HG03342 (cell line): ENCODE data around the gene KCTD6.

Experiments
- ATAC-seq: cut with Tn5 transposase; IDR thresholded peaks from one replicate; pipeline ENCODE4 v1.9.1; 2021; ENCODE audit warnings: mild to moderate bottlenecking, moderate library complexity; ENCODE audit not compliant: unreplicated experiment

KCTD6 gene

DNA sequence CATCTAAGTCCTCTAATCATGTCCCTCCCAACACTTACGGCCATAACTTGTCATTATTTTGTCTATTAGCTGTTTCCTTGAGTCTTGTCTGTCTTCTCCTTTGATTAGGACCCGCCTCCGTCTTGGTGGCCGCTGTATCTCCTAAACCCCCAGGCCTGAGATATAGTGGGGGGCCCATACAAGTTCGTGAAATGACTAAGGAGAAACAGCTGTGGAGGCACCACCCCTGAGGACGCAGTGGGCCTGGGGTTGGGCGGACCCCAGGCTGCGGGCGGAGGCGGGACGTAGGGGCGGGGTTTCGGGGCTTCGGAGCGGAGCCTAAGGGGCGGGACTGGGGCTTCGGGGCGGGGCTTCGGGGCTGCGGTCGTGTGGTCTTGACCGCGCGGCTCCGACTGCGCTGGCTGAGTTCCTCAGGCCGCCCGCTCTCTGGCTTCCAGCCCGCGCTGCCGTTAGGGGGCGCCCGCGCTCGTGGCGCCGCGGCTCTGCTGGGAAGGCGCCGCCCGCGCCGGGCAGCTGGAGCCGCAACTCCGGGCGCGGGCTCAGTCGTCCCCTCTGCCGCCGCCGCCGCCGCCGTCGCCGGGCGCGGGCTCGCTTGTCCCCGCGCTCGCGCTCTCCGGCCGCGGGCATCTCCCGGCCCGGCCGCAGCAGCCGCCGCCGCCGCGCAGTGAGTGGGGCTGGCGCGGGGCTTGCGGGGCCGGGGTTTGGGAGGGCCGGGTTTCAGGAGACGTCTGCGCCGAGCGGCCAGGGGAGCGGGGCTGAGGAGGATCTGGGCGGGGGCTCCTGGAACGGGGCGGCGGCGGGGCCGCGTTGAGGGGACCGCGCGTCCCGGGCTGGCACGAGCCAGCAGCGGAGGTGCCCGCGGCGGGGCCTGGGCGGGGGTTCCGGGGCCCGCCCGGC lies at the start of gene KCTD6:
TSS of gene KCTD6 (plus strand) at position 591 of the 897 bp plus-strand sequence. CDS start 6,660 bp downstream, outside the sequence.
- ATAC-seq = peak; percentile 95

GRCh38 chr3:58452176-58452575 lies 39.7 kb upstream of the KCTD6 start:
- ATAC-seq = no peak

DNA sequence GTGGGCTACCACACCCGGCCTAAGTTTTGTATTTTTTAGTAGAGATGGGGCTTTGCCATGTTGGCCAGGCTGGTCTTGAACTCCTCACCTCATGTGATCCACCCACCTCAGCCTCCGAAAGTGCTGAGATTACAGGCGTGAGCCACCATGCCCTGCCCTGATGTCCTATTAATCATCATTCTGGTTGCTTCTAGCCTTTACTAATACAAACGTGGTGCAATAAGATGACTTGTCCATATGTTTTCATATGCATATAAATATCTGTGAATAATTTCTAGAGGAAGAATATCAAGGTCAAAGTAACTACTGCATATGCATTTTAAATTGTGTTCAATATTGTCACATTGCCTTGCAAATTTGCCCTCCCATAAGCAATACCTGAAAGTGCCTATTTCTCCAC lies 32.7 kb upstream of the KCTD6 start:
- ATAC-seq = no peak

- ATAC-seq = no peak
Observed at GRCh38 chr3:58462829-58463180, 29.1 kb upstream of the KCTD6 start.

DNA sequence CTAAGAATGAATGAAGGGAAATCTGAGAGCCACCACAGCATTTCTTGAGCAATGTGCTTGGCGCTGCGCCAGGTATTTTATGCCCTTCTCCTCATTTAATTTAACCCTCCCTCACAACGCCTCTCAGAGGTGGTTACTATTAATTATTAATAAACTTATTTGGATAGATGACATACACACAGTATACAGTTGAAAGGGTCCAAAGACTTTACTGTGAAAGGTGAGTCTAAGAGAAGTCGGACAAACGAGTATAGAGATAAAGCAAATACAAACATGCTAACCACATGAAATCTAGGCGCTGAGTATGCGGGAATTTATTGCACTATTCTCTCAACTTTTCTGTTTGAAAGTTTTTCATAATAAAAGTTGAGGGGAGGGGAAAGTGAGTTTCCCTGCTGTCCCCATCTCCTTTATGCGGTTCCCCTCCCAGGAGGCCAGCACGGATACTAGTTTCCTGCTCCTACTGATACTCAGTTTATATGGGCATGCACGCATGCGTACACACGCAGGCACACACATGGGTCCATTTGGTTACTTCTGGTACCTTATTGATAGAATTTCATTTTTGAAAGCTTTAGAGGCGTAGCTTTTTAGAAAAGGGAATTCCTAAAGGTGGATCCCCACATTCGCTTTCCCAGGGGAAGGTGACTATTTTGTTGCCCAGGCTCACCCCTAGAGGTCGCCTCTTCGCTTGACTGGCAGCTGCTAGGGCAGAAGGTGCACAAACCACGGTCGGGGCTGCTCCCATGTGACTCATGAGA lies 28.5 kb upstream of the KCTD6 start:
- peak; percentile 89 for ATAC-seq

DNA sequence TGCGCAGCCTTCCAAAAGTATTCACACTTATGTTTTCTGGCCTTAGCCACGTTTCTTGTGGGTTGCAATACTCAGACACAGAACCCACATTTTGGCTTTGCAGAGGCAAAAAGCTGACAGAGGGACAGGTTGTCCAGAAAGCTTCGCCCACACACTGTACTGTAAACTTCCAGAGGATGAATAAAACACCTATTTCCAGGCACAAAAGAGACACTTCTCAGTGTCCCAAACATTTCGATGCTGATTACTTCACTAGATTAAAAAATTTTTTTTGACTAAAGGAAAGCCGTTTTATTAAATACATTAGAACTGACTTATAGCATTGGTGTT lies 28.0 kb upstream of the KCTD6 start:
- ATAC-seq = no peak

GRCh38 chr3:58464866-58465265 lies 27.0 kb upstream of the KCTD6 start:
- ATAC-seq = no peak

DNA sequence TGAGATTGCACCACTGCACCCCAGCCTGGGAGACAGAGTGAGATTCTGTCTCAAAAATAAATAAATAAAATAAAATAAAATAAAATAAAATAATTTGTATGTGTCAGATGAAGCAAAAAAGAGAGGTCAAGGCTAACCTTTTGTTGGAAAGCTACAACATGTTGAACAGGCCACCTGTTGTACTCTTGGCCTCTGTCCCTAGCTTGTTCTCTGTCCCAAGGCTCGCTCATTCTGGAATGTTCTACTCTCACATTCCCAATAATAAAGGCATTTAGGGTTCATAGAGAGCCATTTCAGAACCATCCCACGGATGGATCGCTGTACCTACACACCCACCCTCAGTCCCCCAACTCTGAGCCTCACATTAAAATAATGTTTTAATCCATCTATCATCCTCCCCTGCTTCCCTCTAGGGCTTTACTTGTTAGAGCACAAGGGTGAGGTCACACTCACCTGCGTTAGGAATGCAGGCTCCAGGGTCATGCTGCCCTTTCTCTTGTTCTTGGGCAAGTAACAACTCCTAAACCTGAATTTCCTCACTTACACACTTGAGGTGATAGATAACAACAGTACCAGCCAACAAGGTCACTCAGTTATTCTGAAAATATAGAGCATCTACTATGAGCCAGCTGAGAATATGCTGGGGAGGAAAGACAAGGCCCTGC lies 24.9 kb upstream of the KCTD6 start:
- ATAC-seq = no peak

DNA sequence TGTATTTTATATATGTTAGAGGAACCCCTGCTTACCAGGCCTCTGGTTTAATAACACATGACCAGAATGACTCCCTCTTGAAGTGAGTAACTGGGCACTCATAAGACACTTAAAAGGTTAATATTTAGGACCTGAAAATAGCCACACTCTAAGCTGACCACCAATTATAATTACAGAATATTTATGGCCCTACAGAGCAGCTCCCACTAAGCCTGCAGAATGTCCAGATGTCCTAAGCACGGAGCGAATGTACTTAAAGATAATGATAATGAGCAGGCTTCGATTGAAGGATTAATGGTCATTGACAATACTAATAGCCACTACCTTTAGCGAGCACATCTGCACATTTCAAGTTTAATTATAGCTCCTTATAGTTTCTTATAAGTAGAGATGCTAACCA lies 22.8 kb upstream of the KCTD6 start:
- ATAC-seq = no peak

DNA sequence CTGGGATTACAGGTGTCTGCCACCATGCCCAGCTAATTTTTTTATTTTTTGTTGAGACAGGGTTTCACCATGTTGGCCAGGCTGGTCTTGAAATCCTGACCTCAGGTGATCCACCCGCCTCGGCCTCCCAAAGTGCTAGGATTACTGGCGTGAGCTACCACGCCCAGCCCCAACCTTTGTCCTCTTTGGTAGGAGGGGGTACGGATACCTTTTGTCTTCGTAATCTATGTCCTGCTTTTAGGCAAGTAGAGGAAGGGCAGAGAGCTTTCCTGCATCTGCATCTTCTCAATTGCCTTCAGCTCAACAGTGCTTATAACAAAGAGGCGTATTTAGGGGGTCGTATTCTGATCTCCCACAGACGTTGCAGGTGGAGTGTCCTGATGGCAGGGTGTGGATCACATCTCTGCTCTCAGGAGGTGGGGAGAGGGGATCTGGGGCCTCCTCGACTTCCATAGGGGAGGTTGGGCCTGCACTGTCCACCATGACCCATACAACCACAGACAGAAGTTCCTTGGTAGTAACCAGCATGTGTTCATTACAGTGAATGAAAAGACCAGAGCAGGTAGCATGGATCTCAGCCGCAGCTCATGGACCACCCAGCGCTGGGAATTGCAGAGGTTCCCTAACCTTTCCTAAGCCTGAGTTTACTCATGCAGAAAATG lies 21.4 kb upstream of the KCTD6 start:
- ATAC-seq = no peak

DNA sequence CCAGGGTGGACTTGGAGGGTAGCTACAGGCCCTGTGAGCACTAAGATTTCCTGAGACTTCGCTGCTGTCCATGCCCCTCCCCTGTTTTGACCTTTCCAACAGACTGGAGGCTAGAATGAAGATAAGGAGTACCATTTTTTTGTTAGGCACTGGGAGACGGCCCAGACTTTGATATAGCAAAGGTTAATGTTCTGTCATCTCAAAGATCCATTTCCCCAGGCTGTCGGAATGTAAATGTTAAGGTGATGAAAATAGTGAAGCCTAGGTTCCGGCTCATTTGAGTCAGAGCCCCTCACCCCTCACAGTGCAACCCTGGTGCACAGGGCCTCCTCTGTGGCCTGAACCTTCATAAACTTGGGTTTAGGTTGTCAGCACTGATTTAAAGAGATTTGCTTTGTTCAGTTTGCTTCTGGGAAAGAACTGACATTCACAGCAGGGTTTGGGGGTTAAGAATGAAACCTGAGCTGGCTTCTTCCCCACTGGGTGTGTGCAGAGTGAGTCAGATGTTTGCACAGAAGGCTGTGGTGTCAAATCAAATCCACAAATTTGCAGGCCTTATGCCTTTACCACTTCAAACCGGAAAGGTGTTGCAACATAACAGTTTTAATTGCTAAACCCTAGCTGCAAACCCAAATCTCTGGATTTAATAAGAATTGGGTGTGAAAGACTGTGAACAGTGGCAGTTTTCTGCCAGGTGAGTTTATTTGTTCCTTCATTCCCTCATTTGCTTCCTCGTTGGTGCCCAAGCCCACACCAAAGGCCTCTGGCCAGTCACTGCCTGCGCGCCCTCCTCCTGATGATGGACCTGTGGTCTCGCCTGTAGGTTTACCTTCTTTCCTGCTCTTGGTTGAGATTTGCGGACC lies 20.6 kb upstream of the KCTD6 start:
- ATAC-seq = no peak

GRCh38 chr3:58473275-58473674 lies 18.6 kb upstream of the KCTD6 start:
- no peak for ATAC-seq

- ATAC-seq = no peak
Observed at GRCh38 chr3:58474348-58474911, 17.5 kb upstream of the KCTD6 start.

- ATAC-seq = no peak
Observed at GRCh38 chr3:58474967-58475578, 16.8 kb upstream of the KCTD6 start.

GRCh38 chr3:58478781-58479180 lies 13.1 kb upstream of the KCTD6 start:
- ATAC-seq = no peak

- no peak for ATAC-seq
Observed at GRCh38 chr3:58480309-58480708, 11.6 kb upstream of the KCTD6 start.

DNA sequence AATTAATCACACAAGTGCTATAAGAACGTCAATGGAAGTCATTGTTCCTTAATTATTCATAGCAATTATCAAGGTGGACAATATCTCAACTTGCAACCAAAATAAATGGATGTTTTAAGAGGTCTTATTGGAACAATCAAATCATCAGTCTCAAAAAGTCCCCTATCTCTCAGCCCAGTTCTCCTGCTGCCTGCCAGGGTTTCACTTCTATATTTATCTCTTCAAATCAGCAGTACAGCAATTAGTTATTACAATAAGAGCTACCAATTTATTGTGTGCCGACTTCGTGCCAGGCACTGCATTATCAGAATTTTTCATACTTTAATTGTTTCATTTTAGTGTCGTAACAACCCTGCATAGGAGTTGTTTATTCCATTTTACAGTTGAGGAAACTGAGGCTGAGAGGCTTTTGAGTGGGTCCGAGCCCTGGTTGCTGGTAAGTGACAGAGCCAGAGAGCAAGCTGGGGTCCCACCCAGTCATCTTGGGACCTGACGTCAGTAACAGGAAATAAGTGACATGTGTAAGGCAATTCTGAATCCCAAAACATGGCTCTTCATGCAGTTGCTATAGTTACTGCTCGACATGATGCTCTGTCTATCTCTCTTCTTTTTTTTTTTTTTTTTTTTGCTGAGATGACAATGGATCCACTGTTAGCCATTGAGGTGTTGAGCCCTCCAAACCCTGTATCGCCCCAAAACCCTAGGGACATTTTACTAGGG lies 8.8 kb upstream of the KCTD6 start:
- ATAC-seq = no peak

DNA sequence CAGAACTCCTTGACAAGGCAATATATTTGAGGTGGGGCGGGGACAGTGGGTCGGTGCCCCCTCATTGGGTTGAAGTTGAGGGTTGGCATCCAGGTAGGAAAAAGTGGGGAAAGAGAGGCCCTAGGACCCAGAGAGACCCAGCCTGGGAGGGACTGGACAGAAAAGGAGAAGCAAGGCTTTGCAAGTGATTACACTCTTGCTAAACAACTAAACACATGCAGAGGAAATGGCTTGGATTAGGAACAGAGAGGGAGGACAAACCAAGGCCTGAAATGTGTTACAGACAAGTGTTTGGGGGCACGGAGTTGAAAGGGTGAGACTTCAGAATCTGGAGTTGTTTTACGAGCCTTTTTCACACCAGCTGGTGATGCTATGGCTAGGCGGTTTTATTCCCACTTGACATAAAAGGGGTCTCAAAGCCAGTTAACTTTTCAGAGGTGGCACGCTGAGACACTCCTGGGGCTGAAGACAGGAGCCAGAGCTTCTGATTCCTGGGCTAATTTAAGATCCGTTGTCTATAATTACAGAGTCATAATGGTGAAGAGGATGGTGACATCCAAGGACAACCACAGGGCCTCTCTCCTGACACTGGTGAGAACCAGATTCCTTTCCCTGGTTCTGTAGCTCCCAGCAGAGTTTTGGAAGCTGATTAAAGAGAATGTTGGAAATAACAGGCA lies 7.7 kb upstream of the KCTD6 start:
- ATAC-seq = no peak
